CD4-positive, alpha-beta T cell (primary cell): ENCODE data around the gene C1QTNF6. TPM values are rescaled to one million over a fixed set of nuclear protein-coding genes. Genes with fewer than 3 reads are reported as not detected.

ENCODE experiments used
- ATAC-seq: fragments of 200-7000 bp; cut with Tn5 transposase; one replicate; pipeline ENCODE4 v1.10.0; 2022; ENCODE audit warnings: mild to moderate bottlenecking; ENCODE audit not compliant: poor library complexity
- CTCF ChIA-PET: fragments of 350-600 bp; sonication (Branson Sonifier 250); formaldehyde crosslinking; loops from one replicate; lab custom pipeline; 2021; ENCODE audit warnings: antibody characterized with exemption, inconsistent platforms; lab: Charles Lee
- POLR2A ChIA-PET: fragments of 350-600 bp; sonication (Branson Sonifier 250); formaldehyde crosslinking; loops from one replicate; lab custom pipeline; 2021; ENCODE audit warnings: antibody characterized with exemption, inconsistent platforms; lab: Charles Lee
- DNase-seq, 14 experiments: peaks; one replicate each; pipeline ENCODE4 v3.0.0-alpha.2; 2013 to 2020; ENCODE audit warnings: mixed read lengths in 2 of 14
- H3K27ac ChIP-seq, 2 donors: one replicate each; pipeline versions ENCODE4 v1.5.1 to v1.7.0; 2013; ENCODE audit warnings: low read length in 2 of 2, low read depth in 1 of 2, mild to moderate bottlenecking in 1 of 2
- H3K27me3 ChIP-seq, 2 experiments: 1 replicate in 1 of 2; 2 replicates in 1 of 2; pipeline versions ENCODE4 v1.6.1 to v1.7.0; 2013; ENCODE audit warnings: low read length in 2 of 2, control low read depth in 1 of 2, mild to moderate bottlenecking in 1 of 2, moderate library complexity in 1 of 2; ENCODE audit not compliant: insufficient read depth in 2 of 2, control insufficient read depth in 1 of 2
- H3K36me3 ChIP-seq: one replicate; pipeline ENCODE4 v1.6.1; 2013; ENCODE audit warnings: low read length, control low read depth; ENCODE audit not compliant: insufficient read depth
- H3K4me1 ChIP-seq: one replicate; pipeline ENCODE4 v1.6.1; 2013; ENCODE audit warnings: low read length, control low read depth; ENCODE audit not compliant: insufficient read depth
- H3K4me3 ChIP-seq: one replicate; pipeline ENCODE4 v1.5.1; 2013; ENCODE audit warnings: mild to moderate bottlenecking, low read length, moderate library complexity
- H3K9me3 ChIP-seq, 2 experiments: 1 replicate in 1 of 2; 2 replicates in 1 of 2; pipeline versions ENCODE4 v1.6.1 to v1.7.0; 2013; ENCODE audit warnings: low read length in 2 of 2, mild to moderate bottlenecking in 2 of 2, control low read depth in 1 of 2, moderate library complexity in 1 of 2; ENCODE audit not compliant: control insufficient read depth in 1 of 2, insufficient read depth in 1 of 2
- H3K27ac Mint-ChIP-seq: one replicate; pipeline ENCODE4 v1.8.0; 2020; ENCODE audit warnings: mixed read lengths
- H3K27me3 Mint-ChIP-seq: one replicate; pipeline ENCODE4 v1.8.0; 2021; ENCODE audit warnings: mixed read lengths
- H3K36me3 Mint-ChIP-seq: one replicate; pipeline ENCODE4 v1.8.0; 2021; ENCODE audit warnings: low read depth, mixed read lengths
- H3K4me1 Mint-ChIP-seq: one replicate; pipeline ENCODE4 v1.8.0; 2021; ENCODE audit warnings: low read depth, mixed read lengths
- H3K4me3 Mint-ChIP-seq: one replicate; pipeline ENCODE4 v1.8.0; 2020; ENCODE audit warnings: mild to moderate bottlenecking, mixed read lengths
- H3K9me3 Mint-ChIP-seq: one replicate; pipeline ENCODE4 v1.8.0; 2020; ENCODE audit warnings: mixed read lengths
- CTCF ChIP-seq: fragments of 200-600 bp; IDR thresholded peaks from one replicate; pipeline ENCODE4 v1.8.0; 2022; ENCODE audit warnings: antibody characterized with exemption, mild to moderate bottlenecking
- intact Hi-C, 2 experiments: fragments of 100-400 bp; cut with DNase I in 1 of 2; cut with micrococcal nuclease in 1 of 2; formaldehyde crosslinking; loops; one replicate each; pipeline versions ENCODE4 v1.15.1 to v1.9.0; 2023 to 2025; cut with DNase I, micrococcal nuclease
- total RNA-seq, 174 experiments: library from RNA in 2 of 174; stranded (reverse) in 2 of 174; gene quantifications; one replicate each; pipeline ENCODE4 v1.2.3 and lab custom pipeline; 2021 to 2026

Gene C1QTNF6
- total RNA-seq, 2 experiments from 2014 or later, result 11.9 to 12.1 TPM

- Histone ChIP-seq H3K9me3 (peaks cover 0 to 6% of the 10 kb centered on the region in 2 experiments), H3K27me3 (no peaks in the 10 kb centered on the region), H3K36me3 (peaks cover 70% of the 10 kb centered on the region), H3K4me3 (no peak overlapping the region), H3K4me1 (peaks cover 97% of the 10 kb centered on the region), H3K27ac (peak overlapping the region; percentile 29 to 38)
- intact Hi-C loops, result no loop called here
- no peak for ATAC-seq
- peak in 1 of 14 experiments; percentile 3 for DNase-seq
- H3K9me3 Mint-ChIP-seq, result peaks cover 2% of the 10 kb centered on the region
- ChIA-PET CTCF (interaction anchor here (1.5 kb wide), 1 partner anchor 27 kb away, joined by 7 read pairs; no protein-coding TSS in a partner anchor), POLR2A (interaction anchor here (5.4 to 5.5 kb wide), 2 partner anchors 15 to 27 kb away, joined by 57 to 175 read pairs; partner anchors contain the start of gene RAC2)
- no peak overlapping the region for H3K4me3 Mint-ChIP-seq
- peaks cover 80% of the 10 kb centered on the region for H3K36me3 Mint-ChIP-seq
- H3K27me3 Mint-ChIP-seq, result no peaks in the 10 kb centered on the region
- H3K27ac Mint-ChIP-seq, result peak overlapping the region; percentile 84
- peaks cover 89% of the 10 kb centered on the region for H3K4me1 Mint-ChIP-seq
- no peak for TF ChIP-seq CTCF
These were observed 38.0 kb upstream of the C1QTNF6 start for GRCh38 chr22:37226087-37226486.

GRCh38 chr22:37225481-37225880, 37.4 kb upstream of the C1QTNF6 start:
- Histone ChIP-seq H3K4me3 (no peak overlapping the region), H3K9me3 (peaks cover 0 to 6% of the 10 kb centered on the region in 2 experiments), H3K27ac (peak overlapping the region; percentile 29 to 82), H3K27me3 (no peaks in the 10 kb centered on the region), H3K36me3 (peaks cover 64% of the 10 kb centered on the region), H3K4me1 (peaks cover 97% of the 10 kb centered on the region)
- ATAC-seq (no peak), DNase-seq (peak in 2 of 14 experiments; percentile 23 to 62)
- peaks cover 80% of the 10 kb centered on the region for H3K36me3 Mint-ChIP-seq
- ChIA-PET CTCF (interaction anchor here (1.2 to 1.5 kb wide), 3 partner anchors 12 to 35 kb away, joined by 5 to 9 read pairs (median 7); no protein-coding TSS in a partner anchor), POLR2A (interaction anchor here (0.6 to 5.5 kb wide), 3 partner anchors 16 to 893 kb away, joined by 3 to 175 read pairs (median 57); partner anchors contain the start of gene RAC2)
- H3K27ac Mint-ChIP-seq, result peak overlapping the region; percentile 84
- no peak for TF ChIP-seq CTCF
- peak overlapping the region; percentile 25 for H3K4me3 Mint-ChIP-seq
- intact Hi-C loops, result loop anchor here in 1 of 2 experiments (2.0 kb wide), 1 partner anchor 35 kb away; no protein-coding TSS in a partner anchor
- H3K27me3 Mint-ChIP-seq, result no peaks in the 10 kb centered on the region
- H3K4me1 Mint-ChIP-seq, result peaks cover 89% of the 10 kb centered on the region
- peaks cover 2% of the 10 kb centered on the region for H3K9me3 Mint-ChIP-seq

GRCh38 chr22:37224757-37225420, 36.8 kb upstream of the C1QTNF6 start:
- Histone ChIP-seq H3K4me3 (no peak overlapping the region), H3K27me3 (no peaks in the 10 kb centered on the region), H3K9me3 (peaks cover 0 to 6% of the 10 kb centered on the region in 2 experiments), H3K27ac (peak overlapping the region; percentile 71 to 82), H3K4me1 (peaks cover 97% of the 10 kb centered on the region), H3K36me3 (peaks cover 60% of the 10 kb centered on the region)
- H3K4me3 Mint-ChIP-seq, result peak overlapping the region; percentile 25
- H3K4me1 Mint-ChIP-seq, result peaks cover 89% of the 10 kb centered on the region
- ATAC-seq (no peak), DNase-seq (no peak)
- no peaks in the 10 kb centered on the region for H3K27me3 Mint-ChIP-seq
- peaks cover 76% of the 10 kb centered on the region for H3K36me3 Mint-ChIP-seq
- H3K9me3 Mint-ChIP-seq, result peaks cover 2% of the 10 kb centered on the region
- intact Hi-C loops, result loop anchor here in 1 of 2 experiments (2.0 kb wide), 1 partner anchor 36 kb away; no protein-coding TSS in a partner anchor
- CTCF ChIA-PET, result interaction anchor here (1.2 to 1.5 kb wide), 3 partner anchors 13 to 35 kb away, joined by 5 to 9 read pairs (median 7); no protein-coding TSS in a partner anchor
- POLR2A ChIA-PET, result interaction anchor here (0.6 to 5.5 kb wide), 3 partner anchors 17 to 892 kb away, joined by 3 to 175 read pairs (median 57); partner anchors contain the start of gene RAC2
- no peak for TF ChIP-seq CTCF
- peak overlapping the region; percentile 84 for H3K27ac Mint-ChIP-seq
